Neural progenitor cell (in vitro differentiated cells): ENCODE results near the gene SLC4A5. TPM values are rescaled to one million over a fixed set of nuclear protein-coding genes. Genes with fewer than 3 reads are reported as not detected.
A peak's percentile ranks its signal among the peaks of the same experiment; 100 is the strongest.

Source experiments
- DNase-seq: peaks from one replicate; pipeline ENCODE4 v3.0.0-alpha.2; 2016; ENCODE audit warnings: low spot score
- H2AFZ ChIP-seq: fragments of 200-600 bp; sonication (generic); replicated peaks from 2 replicates; pipeline ENCODE4 v1.6.1; 2016; ENCODE audit warnings: antibody characterized with exemption
- H3F3A ChIP-seq: fragments of 200-600 bp; sonication (generic); 2 replicates; pipeline ENCODE4 v1.6.1; 2016; ENCODE audit warnings: antibody characterized with exemption, low read depth
- H3K27ac ChIP-seq: fragments of 200-600 bp; sonication (generic); 2 replicates; pipeline ENCODE4 v1.5.1; 2016; ENCODE audit warnings: mild to moderate bottlenecking
- H3K27me3 ChIP-seq: fragments of 200-600 bp; sonication (generic); 2 replicates; pipeline ENCODE4 v1.6.1; 2016; ENCODE audit warnings: mild to moderate bottlenecking, moderate library complexity
- H3K36me3 ChIP-seq: fragments of 200-600 bp; sonication (generic); 2 replicates; pipeline ENCODE4 v1.5.1; 2016
- H3K4me1 ChIP-seq: fragments of 200-600 bp; sonication (generic); 2 replicates; pipeline ENCODE4 v1.6.1; 2016; ENCODE audit warnings: mixed run types
- H3K4me2 ChIP-seq: fragments of 200-600 bp; sonication (generic); 2 replicates; pipeline ENCODE4 v1.6.1; 2016
- H3K4me3 ChIP-seq: fragments of 200-600 bp; sonication (generic); 2 replicates; pipeline ENCODE4 v1.5.1; 2016
- H3K79me2 ChIP-seq: fragments of 200-600 bp; sonication (generic); 2 replicates; pipeline ENCODE4 v1.6.1; 2016; ENCODE audit warnings: low read depth
- H3K9ac ChIP-seq: fragments of 200-600 bp; sonication (generic); 2 replicates; pipeline ENCODE4 v1.6.1; 2016
- H3K9me3 ChIP-seq: fragments of 200-600 bp; sonication (generic); 2 replicates; pipeline ENCODE4 v1.5.1; 2016; ENCODE audit warnings: low read depth
- H4K20me1 ChIP-seq: fragments of 200-600 bp; sonication (generic); 2 replicates; pipeline ENCODE4 v1.6.1; 2016; ENCODE audit warnings: low read depth
- H3K27ac Mint-ChIP-seq: 3 replicates; pipeline ENCODE4 v1.8.0; 2021; ENCODE audit warnings: mixed read lengths
- H3K27me3 Mint-ChIP-seq: 2 replicates; pipeline ENCODE4 v1.8.0; 2022; ENCODE audit warnings: low read depth, mild to moderate bottlenecking, inconsistent platforms, moderate library complexity, mixed read lengths; ENCODE audit not compliant: insufficient read depth
- H3K36me3 Mint-ChIP-seq: 3 replicates; pipeline ENCODE4 v1.8.0; 2021; ENCODE audit warnings: mixed read lengths
- H3K4me1 Mint-ChIP-seq: 3 replicates; pipeline ENCODE4 v1.8.0; 2021; ENCODE audit warnings: mixed read lengths
- H3K4me3 Mint-ChIP-seq: 3 replicates; pipeline ENCODE4 v1.8.0; 2021; ENCODE audit warnings: mild to moderate bottlenecking, moderate library complexity, mixed read lengths
- H3K9me3 Mint-ChIP-seq: 3 replicates; pipeline ENCODE4 v1.8.0; 2020; ENCODE audit warnings: mixed read lengths
- CTCF ChIP-seq: fragments of 200-600 bp; sonication (generic); IDR thresholded peaks from 2 replicates; pipeline ENCODE4 v1.5.1; 2017; ENCODE audit warnings: antibody characterized with exemption, mild to moderate bottlenecking
- EZH2 ChIP-seq: fragments of 200-600 bp; sonication (generic); IDR thresholded peaks from 2 replicates; pipeline ENCODE4 v1.6.1; 2017; ENCODE audit warnings: antibody characterized with exemption, mild to moderate bottlenecking, moderate library complexity
- EZH2phosphoT487 ChIP-seq: fragments of 200-600 bp; sonication (generic); IDR thresholded peaks from 2 replicates; pipeline ENCODE4 v1.6.1; 2017; ENCODE audit warnings: antibody characterized with exemption
- total RNA-seq: library from RNA; depleted of rRNA; stranded (reverse); fragments of >200 nt; gene quantifications from 2 replicates; pipeline ENCODE4 v1.2.3, GENCODE V29; 2015; ENCODE audit warnings: low replicate concordance

Gene SLC4A5, protein sequence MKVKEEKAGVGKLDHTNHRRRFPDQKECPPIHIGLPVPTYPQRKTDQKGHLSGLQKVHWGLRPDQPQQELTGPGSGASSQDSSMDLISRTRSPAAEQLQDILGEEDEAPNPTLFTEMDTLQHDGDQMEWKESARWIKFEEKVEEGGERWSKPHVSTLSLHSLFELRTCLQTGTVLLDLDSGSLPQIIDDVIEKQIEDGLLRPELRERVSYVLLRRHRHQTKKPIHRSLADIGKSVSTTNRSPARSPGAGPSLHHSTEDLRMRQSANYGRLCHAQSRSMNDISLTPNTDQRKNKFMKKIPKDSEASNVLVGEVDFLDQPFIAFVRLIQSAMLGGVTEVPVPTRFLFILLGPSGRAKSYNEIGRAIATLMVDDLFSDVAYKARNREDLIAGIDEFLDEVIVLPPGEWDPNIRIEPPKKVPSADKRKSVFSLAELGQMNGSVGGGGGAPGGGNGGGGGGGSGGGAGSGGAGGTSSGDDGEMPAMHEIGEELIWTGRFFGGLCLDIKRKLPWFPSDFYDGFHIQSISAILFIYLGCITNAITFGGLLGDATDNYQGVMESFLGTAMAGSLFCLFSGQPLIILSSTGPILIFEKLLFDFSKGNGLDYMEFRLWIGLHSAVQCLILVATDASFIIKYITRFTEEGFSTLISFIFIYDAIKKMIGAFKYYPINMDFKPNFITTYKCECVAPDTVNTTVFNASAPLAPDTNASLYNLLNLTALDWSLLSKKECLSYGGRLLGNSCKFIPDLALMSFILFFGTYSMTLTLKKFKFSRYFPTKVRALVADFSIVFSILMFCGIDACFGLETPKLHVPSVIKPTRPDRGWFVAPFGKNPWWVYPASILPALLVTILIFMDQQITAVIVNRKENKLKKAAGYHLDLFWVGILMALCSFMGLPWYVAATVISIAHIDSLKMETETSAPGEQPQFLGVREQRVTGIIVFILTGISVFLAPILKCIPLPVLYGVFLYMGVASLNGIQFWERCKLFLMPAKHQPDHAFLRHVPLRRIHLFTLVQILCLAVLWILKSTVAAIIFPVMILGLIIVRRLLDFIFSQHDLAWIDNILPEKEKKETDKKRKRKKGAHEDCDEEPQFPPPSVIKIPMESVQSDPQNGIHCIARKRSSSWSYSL
- 1.7 and 2.0 TPM in 2 replicates for total RNA-seq

GRCh38 chr2:74343316-74343715 is at the start of gene SLC4A5:
Gene SLC4A5 (minus strand): TSS chr2:74343416. CDS start chr2:74315023, 28,393 bp downstream.
- Histone ChIP-seq H3K9me3 (no peaks in the 10 kb centered on the region), H3F3A (no peaks in the 10 kb centered on the region), H3K36me3 (no peaks in the 10 kb centered on the region), H3K9ac (no peak within 1 kb of the TSS), H3K4me1 (no peaks in the 10 kb centered on the region), H4K20me1 (no peaks in the 10 kb centered on the region), H3K27ac (no peak within 1 kb of the TSS), H3K79me2 (no peaks in the 10 kb centered on the region), H3K27me3 (no peaks in the 10 kb centered on the region), H3K4me2 (no peak within 1 kb of the TSS), H3K4me3 (no peak within 1 kb of the TSS), H2AFZ (no peak within 1 kb of the TSS)
- Mint-ChIP-seq H3K36me3 (no peaks in the 10 kb centered on the region), H3K4me1 (no peaks in the 10 kb centered on the region), H3K27me3 (peaks cover 2% of the 10 kb centered on the region), H3K9me3 (no peaks in the 10 kb centered on the region), H3K4me3 (no peak within 1 kb of the TSS), H3K27ac (no peak within 1 kb of the TSS)
- TF ChIP-seq EZH2phosphoT487 = no peak
- no peak for TF ChIP-seq CTCF
- no peak for TF ChIP-seq EZH2
- no peak for DNase-seq

GRCh38 chr2:74392449-74392743 is 49.2 kb upstream of the SLC4A5 start:
- Histone ChIP-seq H3K27ac (no peak overlapping the region), H3K4me2 (peak overlapping the region; percentile 91), H3F3A (peaks cover 6% of the 10 kb centered on the region), H3K9ac (no peak overlapping the region), H3K36me3 (no peaks in the 10 kb centered on the region), H3K9me3 (no peaks in the 10 kb centered on the region), H3K4me1 (peaks cover 17% of the 10 kb centered on the region), H3K27me3 (no peaks in the 10 kb centered on the region), H3K79me2 (peaks cover 41% of the 10 kb centered on the region), H4K20me1 (peaks cover 37% of the 10 kb centered on the region), H3K4me3 (no peak overlapping the region), H2AFZ (peak overlapping the region; percentile 65)
- TF ChIP-seq EZH2phosphoT487 (no peak), CTCF (no peak), EZH2 (no peak)
- H3K4me1 Mint-ChIP-seq = peaks cover 4% of the 10 kb centered on the region
- H3K9me3 Mint-ChIP-seq = no peaks in the 10 kb centered on the region
- peak overlapping the region; percentile 58 for H3K27ac Mint-ChIP-seq
- no peak for DNase-seq
- H3K27me3 Mint-ChIP-seq = peaks cover 4% of the 10 kb centered on the region
- H3K4me3 Mint-ChIP-seq = no peak overlapping the region
- H3K36me3 Mint-ChIP-seq = no peaks in the 10 kb centered on the region

- peak overlapping the region; percentile 83 for H3K9ac ChIP-seq
- peaks cover 47% of the 10 kb centered on the region for H3K79me2 ChIP-seq
- peak overlapping the region; percentile 85 for H2AFZ ChIP-seq
- H3K27me3 Mint-ChIP-seq = peaks cover 4% of the 10 kb centered on the region
- no peaks in the 10 kb centered on the region for H3K27me3 ChIP-seq
- no peaks in the 10 kb centered on the region for H3K36me3 Mint-ChIP-seq
- H3K27ac Mint-ChIP-seq = peak overlapping the region; percentile 99
- H3K36me3 ChIP-seq = no peaks in the 10 kb centered on the region
- H4K20me1 ChIP-seq = peaks cover 42% of the 10 kb centered on the region
- H3K9me3 ChIP-seq = no peaks in the 10 kb centered on the region
- peak overlapping the region; percentile 91 for H3K4me3 ChIP-seq
- no peaks in the 10 kb centered on the region for H3K9me3 Mint-ChIP-seq
- H3K4me1 ChIP-seq = peaks cover 17% of the 10 kb centered on the region
- peaks cover 6% of the 10 kb centered on the region for H3F3A ChIP-seq
- no peak overlapping the region for H3K4me3 Mint-ChIP-seq
- peak overlapping the region; percentile 95 for H3K27ac ChIP-seq
- TF ChIP-seq CTCF = peak; percentile 100
- TF ChIP-seq EZH2 = no peak
- peak overlapping the region; percentile 91 for H3K4me2 ChIP-seq
- H3K4me1 Mint-ChIP-seq = peaks cover 4% of the 10 kb centered on the region
- peak; percentile 97 for DNase-seq
These were observed 48.6 kb upstream of the SLC4A5 start for GRCh38 chr2:74391580-74392448.
